Measurements from ENCODE around the gene RNF213. TPM values are rescaled to one million over a fixed set of nuclear protein-coding genes. Genes with fewer than 3 reads are reported as not detected.

Gene RNF213
- total and polyA plus RNA-seq, 10 of the 15 experiments (the other 5 are each of a cell fraction or from before 2014, with no cell fraction given), result 18.6 to 145 (median 65.8) TPM

DNA sequence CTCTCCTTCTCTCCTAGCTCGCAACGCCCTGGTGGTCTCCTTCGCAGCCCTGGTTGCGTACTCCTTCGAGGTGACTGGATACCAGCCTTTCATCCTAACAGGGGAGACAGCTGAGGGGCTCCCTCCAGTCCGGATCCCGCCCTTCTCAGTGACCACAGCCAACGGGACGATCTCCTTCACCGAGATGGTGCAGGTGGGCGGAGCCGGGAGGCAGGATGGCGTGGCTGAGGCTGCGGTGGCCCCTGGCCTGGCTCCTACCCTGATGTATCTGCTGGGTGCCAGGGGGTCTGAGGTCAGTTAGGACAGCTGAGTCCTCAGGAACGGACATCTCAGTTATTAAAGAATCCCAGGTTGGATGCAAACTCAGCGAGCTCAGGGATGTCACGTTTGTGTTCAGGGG is 23.7 kb upstream of the RNF213 start (continued):
- TF ChIP-seq ZBTB4 (CRISPR knock-in tag; IDR thresholded peaks at IDR 0.05) (no peak), STAT1 (conservative IDR thresholded peaks at IDR 0.05) (no peak), ETV6 (conservative IDR thresholded peaks at IDR 0.05 in 1 of 2, IDR thresholded peaks at IDR 0.05 in 1 of 2; ENCODE audit: borderline replicate concordance in 1 of 2, low read depth in 1 of 2) (no peak), SKIL (IDR thresholded peaks at IDR 0.05; ENCODE audit: low read depth, poor library complexity, severe bottlenecking) (no peak), NR2C1 (IDR thresholded peaks at IDR 0.05) (no peak), NKRF (conservative IDR thresholded peaks at IDR 0.05) (no peak), ZNF24 (IDR thresholded peaks at IDR 0.05) (no peak), KDM1A (IDR thresholded peaks at IDR 0.05; ENCODE audit: borderline replicate concordance) (no peak), LARP7 (IDR thresholded peaks at IDR 0.05) (no peak)
- TF ChIP-seq, protein P1, sequence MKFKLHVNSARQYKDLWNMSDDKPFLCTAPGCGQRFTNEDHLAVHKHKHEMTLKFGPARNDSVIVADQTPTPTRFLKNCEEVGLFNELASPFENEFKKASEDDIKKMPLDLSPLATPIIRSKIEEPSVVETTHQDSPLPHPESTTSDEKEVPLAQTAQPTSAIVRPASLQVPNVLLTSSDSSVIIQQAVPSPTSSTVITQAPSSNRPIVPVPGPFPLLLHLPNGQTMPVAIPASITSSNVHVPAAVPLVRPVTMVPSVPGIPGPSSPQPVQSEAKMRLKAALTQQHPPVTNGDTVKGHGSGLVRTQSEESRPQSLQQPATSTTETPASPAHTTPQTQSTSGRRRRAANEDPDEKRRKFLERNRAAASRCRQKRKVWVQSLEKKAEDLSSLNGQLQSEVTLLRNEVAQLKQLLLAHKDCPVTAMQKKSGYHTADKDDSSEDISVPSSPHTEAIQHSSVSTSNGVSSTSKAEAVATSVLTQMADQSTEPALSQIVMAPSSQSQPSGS (IDR thresholded peaks at IDR 0.05; ENCODE audit: low read length), result no peak

Data from GM12878 (cell line).